Activated CD4-positive, alpha-beta T cell treated with anti-CD3 and anti-CD28 coated beads, Interleukin-2, amount 10 ng/mL, durations not matched to agents 7 days and 5 days (primary cell): ENCODE data around the gene CTNNA3. TPM values are rescaled to one million over a fixed set of nuclear protein-coding genes. Genes with fewer than 3 reads are reported as not detected.

ENCODE experiments used
- CTCF ChIA-PET: fragments of 350-600 bp; sonication (Branson Sonifier 250); formaldehyde crosslinking; loops from one replicate; lab custom pipeline; 2021; ENCODE audit warnings: antibody characterized with exemption; lab: Charles Lee
- POLR2A ChIA-PET: fragments of 350-600 bp; sonication (Branson Sonifier 250); formaldehyde crosslinking; loops from one replicate; lab custom pipeline; 2021; ENCODE audit warnings: antibody characterized with exemption; lab: Charles Lee
- DNase-seq: peaks from one replicate; pipeline ENCODE4 v3.0.0-alpha.2; 2020
- H3K27ac Mint-ChIP-seq: one replicate; pipeline ENCODE4 v1.8.0; 2021; ENCODE audit warnings: mild to moderate bottlenecking, moderate library complexity, mixed read lengths
- H3K27me3 Mint-ChIP-seq: one replicate; pipeline ENCODE4 v1.8.0; 2021; ENCODE audit warnings: mixed read lengths
- H3K36me3 Mint-ChIP-seq: one replicate; pipeline ENCODE4 v1.8.0; 2021; ENCODE audit warnings: low read depth, mixed read lengths
- H3K4me1 Mint-ChIP-seq: one replicate; pipeline ENCODE4 v1.8.0; 2021; ENCODE audit warnings: mixed read lengths
- H3K4me3 Mint-ChIP-seq: one replicate; pipeline ENCODE4 v1.8.0; 2021; ENCODE audit warnings: mild to moderate bottlenecking, moderate library complexity, mixed read lengths
- H3K9me3 Mint-ChIP-seq: one replicate; pipeline ENCODE4 v1.8.0; 2021; ENCODE audit warnings: mixed read lengths
- total RNA-seq, 2 experiments: library from RNA; stranded (reverse); gene quantifications; one replicate each; pipeline ENCODE4 v1.2.3, GENCODE V29; 2021

CTNNA3 gene
- total RNA-seq, 2 experiments from 2014 or later = 0.57 to 0.58 TPM

DNA sequence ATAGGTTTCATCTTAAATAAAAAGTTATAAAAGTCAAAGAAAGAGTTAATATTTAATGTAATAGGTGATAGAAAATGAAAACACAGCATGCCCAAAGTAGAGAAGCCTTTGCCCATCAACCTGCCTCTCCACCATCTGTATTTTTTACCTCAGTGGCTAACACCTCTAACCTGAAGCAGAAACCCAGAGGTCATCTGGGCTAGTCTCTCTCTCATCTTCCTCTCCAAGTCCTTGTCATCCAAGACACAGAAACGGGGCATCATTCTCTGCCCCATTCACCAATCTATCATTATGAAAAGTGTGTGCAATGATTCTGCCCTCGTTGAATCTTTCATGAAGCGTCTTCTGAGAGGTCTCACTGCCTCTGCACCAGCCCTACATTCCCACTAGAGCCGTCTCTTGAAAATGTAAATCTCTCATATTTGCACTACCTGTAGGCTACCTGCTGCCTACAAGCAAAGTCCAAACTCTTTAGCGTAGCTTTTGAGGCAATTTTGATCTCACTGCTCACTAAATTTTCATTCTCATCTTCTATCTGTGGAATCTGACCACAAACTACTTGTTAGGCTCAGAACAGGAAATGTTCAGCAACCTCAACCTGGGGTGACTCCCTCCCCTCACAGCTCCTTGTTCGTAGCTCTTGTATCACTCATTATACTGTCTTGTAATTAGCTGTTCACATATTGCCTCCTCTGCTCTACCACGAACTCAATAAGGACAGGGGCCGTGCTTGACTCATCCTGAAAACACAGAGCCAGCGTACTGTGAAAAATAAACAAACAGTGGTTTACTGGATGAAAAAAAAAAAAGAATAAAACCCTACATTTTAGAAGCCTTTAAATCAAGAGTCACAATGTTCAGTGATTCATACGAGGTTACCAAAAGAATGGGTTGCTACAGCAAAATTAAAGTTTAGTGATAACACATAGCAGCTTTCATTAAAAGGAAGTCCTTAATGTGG is 83.1 kb downstream of the CTNNA3 start:
- Mint-ChIP-seq H3K4me1 (peaks cover 24% of the 10 kb centered on the region), H3K9me3 (peaks cover 4% of the 10 kb centered on the region), H3K27me3 (peaks cover 24% of the 10 kb centered on the region), H3K36me3 (peaks cover 9% of the 10 kb centered on the region), H3K27ac (peak overlapping the region; percentile 81), H3K4me3 (peak overlapping the region; percentile 9)
- ChIA-PET CTCF (interaction anchor here (1.0 kb wide), 2 partner anchors 10 to 146 kb away, joined by 4 to 5 read pairs; no protein-coding TSS in a partner anchor), POLR2A (no interaction called here)
- DNase-seq = peak; percentile 77

DNA sequence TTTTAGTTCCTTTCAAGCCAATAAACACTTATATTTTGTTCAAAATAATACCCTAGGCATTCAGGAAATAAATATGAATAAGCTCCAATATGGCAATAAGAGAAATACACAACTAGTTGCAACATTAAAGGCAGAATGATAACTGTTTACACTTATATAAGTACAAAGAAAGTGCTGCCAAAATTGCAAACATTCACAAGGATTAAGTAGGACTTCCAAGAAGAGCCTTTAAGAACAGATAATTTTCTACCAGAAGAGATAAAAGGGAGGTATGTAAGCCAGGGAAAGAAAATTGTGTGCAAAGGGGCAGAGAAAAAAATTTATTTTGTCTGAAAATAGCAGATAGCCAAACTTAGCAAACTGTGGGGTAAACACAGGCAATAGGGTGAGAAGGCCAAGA is 83.8 kb downstream of the CTNNA3 start:
- H3K27ac Mint-ChIP-seq = peak overlapping the region; percentile 57
- H3K27me3 Mint-ChIP-seq = peaks cover 21% of the 10 kb centered on the region
- peaks cover 31% of the 10 kb centered on the region for H3K4me1 Mint-ChIP-seq
- CTCF ChIA-PET = interaction anchor here (1.0 kb wide), 1 partner anchor 146 kb away, joined by 4 read pairs; no protein-coding TSS in a partner anchor
- POLR2A ChIA-PET = no interaction called here
- H3K36me3 Mint-ChIP-seq = peaks cover 9% of the 10 kb centered on the region
- H3K4me3 Mint-ChIP-seq = no peak overlapping the region
- H3K9me3 Mint-ChIP-seq = peaks cover 4% of the 10 kb centered on the region
- DNase-seq = no peak

DNA sequence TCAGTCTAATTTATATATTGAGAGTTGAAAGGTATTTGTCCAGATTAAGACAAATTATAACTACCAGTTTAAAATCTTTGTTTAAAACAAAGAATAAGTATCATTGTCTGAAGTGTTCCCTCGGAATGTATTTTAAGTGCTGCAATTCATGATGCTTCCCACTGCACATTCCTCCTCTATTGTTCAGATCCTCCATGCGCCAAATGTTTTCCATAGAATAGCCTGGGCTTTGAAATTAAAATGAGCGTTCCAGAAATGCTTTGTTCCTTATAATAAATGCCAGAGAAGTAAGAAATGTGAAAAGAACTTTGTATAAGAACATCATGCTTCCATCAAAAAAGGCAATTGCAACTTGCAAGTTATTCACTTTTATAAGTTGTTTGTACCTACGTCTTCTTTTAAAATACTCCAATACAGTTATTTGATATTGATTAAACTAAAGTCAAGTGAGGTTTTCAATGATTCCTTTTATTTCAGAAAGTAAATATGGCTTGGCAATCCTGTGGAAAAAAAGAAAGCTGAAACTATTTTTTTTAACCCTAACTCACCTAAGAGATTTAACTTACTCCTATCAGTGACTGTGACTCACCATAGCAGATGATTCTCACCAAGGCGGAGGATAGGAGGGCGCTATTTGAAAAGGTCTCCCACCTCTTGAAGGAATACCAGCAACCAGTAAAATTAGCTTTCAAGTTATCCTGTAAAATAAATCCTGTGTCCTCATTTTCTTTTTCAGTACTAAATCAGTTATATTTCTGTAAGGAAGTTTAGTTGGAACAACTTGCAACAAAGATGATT is 85.8 kb downstream of the CTNNA3 start:
- Mint-ChIP-seq H3K36me3 (peaks cover 7% of the 10 kb centered on the region), H3K27me3 (peaks cover 18% of the 10 kb centered on the region)

DNA sequence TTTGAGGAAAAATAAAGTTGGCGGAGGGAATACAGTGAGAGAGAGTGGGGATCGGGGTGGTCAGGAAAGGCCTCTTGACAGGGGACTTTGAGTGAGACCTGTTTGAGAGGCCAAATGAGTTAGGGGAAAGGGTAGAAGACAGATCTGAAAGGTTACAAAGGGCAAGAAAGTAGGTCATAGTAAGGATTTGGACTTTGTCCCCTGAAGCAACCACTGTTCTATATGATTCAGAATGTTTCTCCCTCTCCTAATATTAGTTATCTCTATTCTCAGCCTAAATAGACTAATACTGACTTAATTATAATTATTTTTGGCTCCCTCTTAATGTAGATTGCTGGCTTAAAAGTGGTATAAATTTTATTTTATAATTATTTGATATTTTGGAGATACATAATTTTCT is 88.0 kb downstream of the CTNNA3 start:
- no peaks in the 10 kb centered on the region for H3K9me3 Mint-ChIP-seq
- ChIA-PET CTCF (interaction anchor here (0.9 kb wide), 1 partner anchor 170 kb away, joined by 5 read pairs; no protein-coding TSS in a partner anchor), POLR2A (no interaction called here)
- H3K4me3 Mint-ChIP-seq = no peak overlapping the region
- peaks cover 23% of the 10 kb centered on the region for H3K27me3 Mint-ChIP-seq
- peaks cover 2% of the 10 kb centered on the region for H3K36me3 Mint-ChIP-seq
- no peak overlapping the region for H3K27ac Mint-ChIP-seq
- H3K4me1 Mint-ChIP-seq = peaks cover 21% of the 10 kb centered on the region
- DNase-seq = no peak

More for the DNA sequence above, 85.8 kb downstream of the CTNNA3 start:
- CTCF ChIA-PET = no interaction called here
- no peak for DNase-seq
- Mint-ChIP-seq H3K27ac (no peak overlapping the region), H3K4me1 (peaks cover 32% of the 10 kb centered on the region), H3K4me3 (no peak overlapping the region), H3K9me3 (no peaks in the 10 kb centered on the region)
- POLR2A ChIA-PET = no interaction called here

DNA sequence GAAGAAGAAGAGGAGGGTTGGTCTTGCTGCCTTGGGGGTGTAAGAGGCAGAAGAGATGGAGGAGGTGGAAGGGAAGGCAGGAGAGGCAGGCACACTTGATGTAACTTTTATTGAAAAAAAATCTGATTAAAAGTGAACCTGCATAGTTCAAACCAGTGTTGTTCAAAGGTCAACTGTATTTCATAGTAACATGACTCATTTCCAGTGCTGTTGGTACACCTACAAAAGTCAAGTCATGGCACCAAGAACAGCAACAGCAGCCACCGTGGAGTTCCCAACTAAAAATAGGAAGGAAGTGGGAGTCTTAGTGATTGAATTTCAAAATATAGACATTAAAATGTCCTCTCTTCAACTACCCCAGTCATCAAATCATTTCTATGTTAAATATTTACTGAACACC is 88.5 kb downstream of the CTNNA3 start:
- ChIA-PET POLR2A (no interaction called here), CTCF (interaction anchor here (1.8 kb wide), 1 partner anchor 13 kb away, joined by 4 read pairs; no protein-coding TSS in a partner anchor)
- H3K4me1 Mint-ChIP-seq = peaks cover 16% of the 10 kb centered on the region
- peaks cover 23% of the 10 kb centered on the region for H3K27me3 Mint-ChIP-seq
- no peaks in the 10 kb centered on the region for H3K9me3 Mint-ChIP-seq
- peaks cover 2% of the 10 kb centered on the region for H3K36me3 Mint-ChIP-seq
- DNase-seq = no peak
- H3K4me3 Mint-ChIP-seq = no peak overlapping the region
- no peak overlapping the region for H3K27ac Mint-ChIP-seq

DNA sequence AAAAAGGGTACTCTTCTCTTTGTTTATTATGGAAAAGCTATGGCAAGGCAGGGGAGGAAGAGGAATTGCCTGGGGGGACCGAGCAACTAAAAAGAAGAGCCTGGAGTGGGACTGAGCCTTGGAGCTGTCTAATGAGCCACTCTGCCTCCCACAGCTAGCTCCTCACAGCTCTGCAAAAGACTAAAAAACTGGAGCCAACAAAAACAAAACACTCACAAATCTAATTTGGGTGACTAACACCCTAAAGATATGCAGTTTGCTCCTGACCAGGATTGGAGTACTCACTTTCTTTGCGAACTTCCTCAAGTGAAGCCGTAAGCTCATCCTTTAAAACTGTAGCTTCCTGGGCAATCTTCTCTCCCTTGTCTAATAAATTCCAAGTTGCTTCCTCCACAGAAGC is 89.4 kb downstream of the CTNNA3 start:
- Mint-ChIP-seq H3K9me3 (no peaks in the 10 kb centered on the region), H3K4me3 (no peak overlapping the region), H3K27me3 (peaks cover 18% of the 10 kb centered on the region), H3K27ac (no peak overlapping the region), H3K4me1 (peaks cover 9% of the 10 kb centered on the region), H3K36me3 (no peaks in the 10 kb centered on the region)
- CTCF ChIA-PET = interaction anchor here (1.8 kb wide), 1 partner anchor 12 kb away, joined by 4 read pairs; no protein-coding TSS in a partner anchor
- POLR2A ChIA-PET = no interaction called here
- no peak for DNase-seq

DNA sequence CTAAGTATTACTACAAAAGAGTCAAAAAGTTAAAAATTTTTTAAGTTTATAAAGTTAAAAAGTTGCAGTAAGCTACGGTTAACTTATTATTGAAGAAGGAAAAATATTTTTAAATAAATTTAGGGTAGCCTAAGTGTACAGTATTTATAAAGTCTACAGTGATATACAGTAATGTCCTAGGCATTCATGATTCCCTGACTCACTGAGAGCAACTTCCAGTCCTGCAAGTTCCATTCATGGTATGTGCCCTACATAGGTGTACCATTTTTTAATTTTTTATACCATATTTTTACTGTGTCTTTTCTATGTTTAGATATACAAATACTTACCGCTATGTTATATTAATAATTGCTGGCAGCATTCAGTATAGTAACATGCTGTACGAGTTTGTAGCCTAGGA is 92.3 kb downstream of the CTNNA3 start:
- Mint-ChIP-seq H3K4me3 (no peak overlapping the region), H3K4me1 (peaks cover 9% of the 10 kb centered on the region), H3K36me3 (no peaks in the 10 kb centered on the region), H3K27ac (no peak overlapping the region), H3K27me3 (peaks cover 8% of the 10 kb centered on the region), H3K9me3 (no peaks in the 10 kb centered on the region)
- DNase-seq = no peak
- ChIA-PET CTCF (no interaction called here), POLR2A (no interaction called here)

DNA sequence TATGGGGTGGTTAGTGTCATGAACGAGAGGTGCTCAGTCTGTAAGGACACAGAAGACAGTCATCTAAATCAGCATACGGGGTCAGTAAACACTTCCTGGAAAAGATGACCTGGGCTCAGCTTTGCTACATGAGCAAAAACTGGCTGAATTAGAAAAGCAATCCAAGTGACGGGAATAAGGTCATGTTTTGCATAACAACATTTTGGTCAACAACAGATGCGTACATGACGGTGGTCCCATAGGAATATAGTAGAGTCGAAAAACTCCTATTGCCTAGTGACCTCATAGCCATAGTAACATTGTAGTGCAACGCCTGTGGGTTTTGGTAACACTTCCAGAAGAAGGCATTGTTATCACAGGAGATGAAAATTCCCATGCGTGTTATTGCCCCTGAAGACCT is 92.9 kb downstream of the CTNNA3 start:
- DNase-seq = no peak
- ChIA-PET POLR2A (no interaction called here), CTCF (no interaction called here)
- no peaks in the 10 kb centered on the region for H3K36me3 Mint-ChIP-seq
- no peak overlapping the region for H3K4me3 Mint-ChIP-seq
- H3K27ac Mint-ChIP-seq = no peak overlapping the region
- H3K4me1 Mint-ChIP-seq = peaks cover 9% of the 10 kb centered on the region
- no peaks in the 10 kb centered on the region for H3K9me3 Mint-ChIP-seq
- peaks cover 8% of the 10 kb centered on the region for H3K27me3 Mint-ChIP-seq

DNA sequence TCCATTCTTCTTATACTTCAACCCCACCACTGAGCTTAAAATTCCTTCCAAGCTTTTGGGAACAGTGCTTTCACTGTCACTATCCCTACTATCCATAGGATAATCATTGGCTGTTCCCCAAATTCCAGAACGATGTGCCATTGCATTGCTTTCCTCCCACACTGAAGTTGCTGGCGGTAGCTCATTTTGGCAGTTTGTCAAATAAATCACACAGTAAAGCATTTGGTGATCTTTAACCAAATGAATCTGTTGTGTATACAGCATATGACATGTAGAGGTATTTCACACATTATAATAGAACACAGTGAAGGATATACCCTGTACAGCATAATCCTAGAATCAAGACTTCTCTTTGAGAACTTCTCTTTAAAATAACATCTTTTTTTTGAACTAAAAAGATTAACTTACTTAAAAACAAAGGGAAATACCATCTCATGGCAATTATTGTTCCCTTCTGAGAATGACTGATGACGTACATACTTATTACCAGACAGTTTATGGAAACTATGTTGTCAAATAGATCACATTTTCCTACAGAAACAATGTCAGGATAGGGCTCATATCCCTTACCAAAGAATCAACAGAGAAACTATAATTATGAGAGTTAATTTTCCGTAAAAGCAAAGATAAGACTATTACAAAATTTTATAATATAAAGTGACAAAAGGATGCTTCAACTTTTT is 93.6 kb downstream of the CTNNA3 start:
- no peak overlapping the region for H3K27ac Mint-ChIP-seq
- H3K36me3 Mint-ChIP-seq = no peaks in the 10 kb centered on the region
- H3K27me3 Mint-ChIP-seq = peaks cover 8% of the 10 kb centered on the region
- ChIA-PET POLR2A (no interaction called here), CTCF (no interaction called here)
- peaks cover 3% of the 10 kb centered on the region for H3K4me1 Mint-ChIP-seq
- DNase-seq = no peak
- H3K9me3 Mint-ChIP-seq = no peaks in the 10 kb centered on the region
- no peak overlapping the region for H3K4me3 Mint-ChIP-seq

DNA sequence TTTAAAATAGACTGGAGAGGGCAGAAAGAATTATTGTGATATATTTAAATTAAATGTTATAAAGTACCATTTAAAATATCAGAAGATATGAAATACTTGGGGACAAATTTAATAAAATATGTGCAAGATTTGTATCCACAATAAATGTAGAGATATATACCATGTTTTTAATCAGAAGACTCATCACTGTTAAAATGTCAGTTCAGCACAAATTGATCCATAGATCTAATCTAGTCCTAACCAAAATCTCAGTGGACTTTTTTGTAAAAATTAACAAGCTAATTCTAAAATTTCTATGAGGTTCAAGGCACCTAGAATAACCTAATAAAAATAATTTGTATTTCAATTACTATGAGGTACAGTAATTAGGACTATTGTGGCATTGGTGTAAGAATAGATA is 96.4 kb downstream of the CTNNA3 start:
- no peak overlapping the region for H3K4me3 Mint-ChIP-seq
- ChIA-PET CTCF (no interaction called here), POLR2A (no interaction called here)
- H3K9me3 Mint-ChIP-seq = peaks cover 4% of the 10 kb centered on the region
- no peaks in the 10 kb centered on the region for H3K36me3 Mint-ChIP-seq
- DNase-seq = no peak
- no peak overlapping the region for H3K27ac Mint-ChIP-seq
- peaks cover 3% of the 10 kb centered on the region for H3K27me3 Mint-ChIP-seq
- no peaks in the 10 kb centered on the region for H3K4me1 Mint-ChIP-seq

DNA sequence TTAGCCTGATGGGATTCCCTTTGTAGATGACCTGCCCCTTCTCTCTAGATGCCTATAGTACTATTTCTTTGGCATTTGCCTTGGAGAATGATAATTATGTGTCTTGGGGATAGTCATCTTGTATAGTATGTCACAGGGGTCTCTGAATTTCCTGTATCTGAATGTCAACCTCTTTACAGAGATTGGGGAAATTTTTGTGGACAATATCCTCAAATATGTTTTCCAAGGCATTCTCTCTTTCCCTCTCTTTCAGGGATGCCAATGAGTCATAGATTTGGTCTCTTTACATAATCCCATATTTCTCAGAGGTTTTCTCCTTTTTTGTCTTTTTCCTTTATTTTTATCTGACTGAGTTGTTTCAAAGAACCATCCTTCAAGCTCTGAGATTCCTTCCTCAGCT is 99.4 kb downstream of the CTNNA3 start:
- Mint-ChIP-seq H3K4me1 (no peaks in the 10 kb centered on the region), H3K27me3 (peaks cover 2% of the 10 kb centered on the region), H3K36me3 (no peaks in the 10 kb centered on the region), H3K4me3 (no peak overlapping the region), H3K27ac (no peak overlapping the region), H3K9me3 (peaks cover 25% of the 10 kb centered on the region)
- POLR2A ChIA-PET = no interaction called here
- DNase-seq = no peak
- CTCF ChIA-PET = no interaction called here

DNA sequence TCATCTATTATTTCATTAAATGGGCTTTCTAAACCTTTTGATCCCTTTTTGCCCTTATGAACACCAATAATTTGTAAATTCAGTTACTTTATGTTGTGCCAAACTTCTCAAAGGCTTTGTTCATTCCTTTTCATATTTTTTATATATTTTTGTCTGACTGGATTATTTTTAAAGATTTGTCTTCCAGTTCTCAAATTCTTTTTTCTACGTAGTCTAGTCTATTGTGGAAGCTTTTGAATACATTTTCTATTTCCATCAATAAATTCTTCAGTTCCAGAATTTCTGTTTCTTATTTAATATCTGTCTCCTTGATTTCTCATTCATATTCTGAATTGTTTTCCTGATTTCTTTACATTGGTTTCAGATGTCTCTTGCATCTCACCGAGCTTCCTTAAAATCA is 108.2 kb downstream of the CTNNA3 start:
- no peak for DNase-seq
- ChIA-PET CTCF (no interaction called here), POLR2A (no interaction called here)
- no peaks in the 10 kb centered on the region for H3K36me3 Mint-ChIP-seq
- no peaks in the 10 kb centered on the region for H3K27me3 Mint-ChIP-seq
- H3K4me1 Mint-ChIP-seq = no peaks in the 10 kb centered on the region
- H3K9me3 Mint-ChIP-seq = peaks cover 37% of the 10 kb centered on the region
- no peak overlapping the region for H3K27ac Mint-ChIP-seq
- H3K4me3 Mint-ChIP-seq = no peak overlapping the region
